ENCODE results near the gene NRP2.

The NRP2 gene

DNA sequence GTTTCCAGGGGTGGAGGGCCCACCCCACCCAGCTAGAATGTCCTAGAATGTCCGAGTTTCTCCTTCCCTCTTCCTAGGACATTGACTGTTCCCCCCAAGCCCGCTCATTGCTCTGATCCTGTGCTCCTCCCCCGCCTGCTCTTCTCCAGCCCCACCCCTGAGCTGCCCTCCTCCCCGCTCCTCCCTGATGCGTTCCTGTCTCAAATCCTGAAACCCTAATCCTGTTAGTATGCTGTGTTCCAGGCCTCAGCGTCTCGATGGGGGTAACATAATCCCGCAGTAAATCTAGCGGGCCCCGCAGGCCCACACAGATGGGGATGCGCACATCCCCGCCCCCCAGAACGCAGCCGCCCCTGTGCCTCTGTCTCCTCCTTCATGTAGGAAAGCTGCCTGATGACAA is 51.3 kb downstream of the NRP2 start:
- no peak for DNase-seq (ENCODE audit: low spot score)

GRCh38 chr2:205734436-205735037 is 52.2 kb downstream of the NRP2 start:
- peak; percentile 80 for DNase-seq (ENCODE audit: low spot score)

GRCh38 chr2:205738117-205738968 is 56.0 kb downstream of the NRP2 start:
- no peak for DNase-seq (ENCODE audit: low spot score)

GRCh38 chr2:205739620-205740019 is 57.3 kb downstream of the NRP2 start:
- DNase-seq (ENCODE audit: low spot score), result no peak

DNA sequence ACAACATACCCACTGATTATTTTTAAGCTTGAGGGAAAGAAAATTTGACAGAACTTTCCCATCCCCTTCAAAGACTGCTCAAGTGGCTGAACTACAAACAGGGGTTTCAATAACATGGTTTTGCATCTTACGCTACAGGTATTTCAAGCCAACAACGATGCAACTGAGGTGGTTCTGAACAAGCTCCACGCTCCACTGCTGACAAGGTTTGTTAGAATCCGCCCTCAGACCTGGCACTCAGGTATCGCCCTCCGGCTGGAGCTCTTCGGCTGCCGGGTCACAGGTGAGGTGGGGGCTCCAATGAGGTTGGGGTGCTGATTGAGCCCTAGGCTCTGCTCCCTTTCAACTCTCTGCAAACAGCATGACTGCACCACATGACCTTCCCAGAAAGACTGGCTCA is 58.1 kb downstream of the NRP2 start:
- DNase-seq (ENCODE audit: low spot score), result no peak

DNA sequence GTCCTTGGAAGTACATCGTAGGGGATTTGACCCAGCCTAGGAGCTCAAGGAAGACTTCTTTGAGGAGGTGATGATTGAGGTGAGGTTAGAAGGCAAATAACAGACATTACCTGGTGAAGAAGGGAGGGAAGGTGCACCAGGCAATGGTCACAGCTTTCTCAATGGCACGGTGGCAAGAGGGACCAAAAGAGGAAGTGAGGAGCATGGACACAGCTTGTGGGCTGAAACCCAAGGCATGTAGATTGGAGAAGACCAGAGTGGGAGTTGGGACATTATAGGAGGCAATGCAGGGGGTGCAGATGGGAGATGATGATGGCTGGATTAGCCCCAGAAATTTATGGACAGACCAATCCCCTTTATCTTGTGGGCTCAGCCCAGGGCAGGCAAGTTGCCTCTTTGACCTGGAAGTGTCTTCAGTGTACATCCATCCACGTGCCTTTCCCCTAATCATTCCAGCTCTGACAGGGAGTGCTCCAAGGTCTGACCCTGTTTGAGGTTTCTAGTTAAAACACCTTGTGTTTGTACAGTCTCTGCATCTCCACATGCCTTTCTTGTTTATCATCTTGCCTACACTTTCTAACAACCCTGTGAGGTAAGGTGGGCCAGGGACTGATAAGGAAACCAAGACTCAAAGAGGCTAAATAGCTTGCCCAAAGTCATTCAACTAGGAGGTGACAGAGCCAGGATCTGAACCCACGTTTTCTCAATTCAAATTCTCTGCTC is 59.1 kb downstream of the NRP2 start:
- no peak for DNase-seq (ENCODE audit: low spot score)

DNA sequence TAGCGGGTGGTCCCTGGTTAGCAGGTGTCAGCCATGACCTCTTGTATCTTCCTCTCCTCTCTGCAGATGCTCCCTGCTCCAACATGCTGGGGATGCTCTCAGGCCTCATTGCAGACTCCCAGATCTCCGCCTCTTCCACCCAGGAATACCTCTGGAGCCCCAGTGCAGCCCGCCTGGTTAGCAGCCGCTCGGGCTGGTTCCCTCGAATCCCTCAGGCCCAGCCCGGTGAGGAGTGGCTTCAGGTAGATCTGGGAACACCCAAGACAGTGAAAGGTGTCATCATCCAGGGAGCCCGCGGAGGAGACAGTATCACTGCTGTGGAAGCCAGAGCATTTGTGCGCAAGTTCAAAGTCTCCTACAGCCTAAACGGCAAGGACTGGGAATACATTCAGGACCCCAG is 60.8 kb downstream of the NRP2 start:
- DNase-seq (ENCODE audit: low spot score), result no peak

- no peak for DNase-seq (ENCODE audit: low spot score)
These were observed 61.8 kb downstream of the NRP2 start for GRCh38 chr2:205744074-205744591.

DNA sequence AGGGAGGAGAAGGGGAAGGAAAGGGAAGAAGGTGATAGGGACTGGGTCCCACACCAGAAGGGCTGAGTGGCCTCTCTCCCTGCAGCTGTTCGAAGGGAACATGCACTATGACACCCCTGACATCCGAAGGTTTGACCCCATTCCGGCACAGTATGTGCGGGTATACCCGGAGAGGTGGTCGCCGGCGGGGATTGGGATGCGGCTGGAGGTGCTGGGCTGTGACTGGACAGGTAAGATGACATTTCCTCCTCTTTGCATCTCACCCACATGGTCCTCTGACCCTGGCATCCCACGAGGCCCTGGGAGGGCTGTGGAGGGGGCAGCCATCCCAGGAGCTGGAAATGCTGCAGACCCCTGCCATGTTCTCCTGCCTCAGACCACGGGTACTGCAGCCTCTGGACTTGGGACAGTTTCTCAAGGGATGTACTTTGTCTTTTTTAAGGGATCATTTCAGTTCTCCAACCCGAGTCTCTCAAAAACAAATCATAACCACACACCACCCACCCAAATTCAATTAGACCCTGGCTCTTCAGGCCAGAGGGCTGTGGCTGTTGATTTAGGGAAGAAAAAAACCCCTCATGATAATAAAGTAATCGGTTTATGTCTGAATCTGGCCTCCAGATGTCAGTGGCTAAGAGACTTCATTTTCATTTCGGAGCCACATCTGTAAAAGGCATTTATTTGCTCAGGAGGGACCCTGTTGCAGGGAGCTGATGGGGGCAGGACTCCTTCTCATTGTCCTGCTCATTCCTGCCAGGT is 63.5 kb downstream of the NRP2 start:
- no peak for DNase-seq (ENCODE audit: low spot score)

DNA sequence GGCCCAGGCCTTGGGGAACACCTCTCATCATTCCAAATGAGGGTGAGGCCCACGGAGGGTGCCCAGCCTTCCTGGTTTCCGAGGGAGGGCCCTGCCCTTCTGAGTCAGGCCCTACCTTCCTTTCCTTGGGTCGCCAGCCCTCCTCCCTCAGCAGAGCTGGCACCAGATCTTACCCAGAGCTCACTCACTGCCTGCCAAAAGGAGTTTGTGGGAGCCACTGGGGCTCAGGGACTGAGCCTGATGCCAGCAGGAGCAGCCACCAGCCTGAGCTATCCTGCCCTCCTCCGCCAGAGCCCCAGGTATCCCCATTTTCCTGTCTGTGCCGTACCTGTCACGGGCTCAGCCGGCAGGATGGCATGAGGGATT is 64.1 kb downstream of the NRP2 start:
- DNase-seq (ENCODE audit: low spot score), result no peak

DNA sequence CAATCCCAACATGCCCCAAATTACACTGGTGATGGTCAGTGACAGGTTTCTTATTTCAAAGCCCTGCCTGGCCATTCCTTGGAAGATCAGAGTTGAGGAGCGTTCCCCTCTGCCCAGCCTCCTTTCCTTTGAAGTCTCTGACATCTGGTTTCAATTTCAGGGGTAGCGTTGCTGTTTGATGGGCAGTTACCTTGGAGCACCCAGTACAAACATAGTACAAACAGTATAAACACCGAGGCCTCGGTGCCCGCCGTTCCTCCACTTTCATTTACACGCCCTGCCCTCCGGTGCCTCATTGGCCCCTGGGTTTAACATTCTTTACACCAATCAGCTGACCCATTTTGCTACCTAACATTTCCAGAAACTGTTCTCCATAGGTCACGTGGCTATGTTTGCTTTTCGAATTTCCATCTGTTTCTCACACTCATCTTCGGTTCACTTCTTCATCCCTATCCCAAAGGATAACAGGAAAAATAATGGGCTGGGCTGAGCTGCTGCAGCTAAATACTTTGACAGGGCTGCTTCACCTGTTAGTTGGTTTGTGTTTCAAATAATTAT is 65.6 kb downstream of the NRP2 start:
- DNase-seq (ENCODE audit: low spot score), result no peak

- no peak for DNase-seq (ENCODE audit: low spot score)
These were observed 66.3 kb downstream of the NRP2 start for GRCh38 chr2:205748639-205749038.

GRCh38 chr2:205749078-205749477 is 66.8 kb downstream of the NRP2 start:
- DNase-seq (ENCODE audit: low spot score), result no peak

- DNase-seq (ENCODE audit: low spot score), result no peak
These were observed 68.5 kb downstream of the NRP2 start for GRCh38 chr2:205750797-205751196.

DNA sequence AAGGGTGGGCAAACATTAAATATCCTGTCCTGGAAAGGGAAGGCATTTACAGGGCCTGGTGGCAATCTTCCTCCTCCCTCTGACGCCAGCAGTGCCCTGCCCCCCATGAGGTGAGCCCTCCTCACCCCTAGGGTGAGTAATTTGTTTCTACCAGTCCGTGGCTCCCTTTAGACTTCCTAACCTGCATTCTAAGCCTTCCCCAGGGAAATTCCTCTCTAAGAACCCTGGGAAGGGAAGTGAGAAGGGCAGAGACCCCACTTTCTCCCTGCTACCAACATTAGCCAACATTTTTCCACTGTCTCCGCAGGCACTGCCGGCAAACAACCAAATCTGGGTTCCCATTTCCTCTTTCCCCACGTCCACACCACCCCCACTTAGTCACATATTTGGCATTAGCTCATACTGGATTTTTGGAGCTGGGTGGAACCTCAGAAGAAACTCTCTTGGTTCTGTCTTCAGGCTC is 69.3 kb downstream of the NRP2 start:
- DNase-seq (ENCODE audit: low spot score), result no peak

GRCh38 chr2:205752296-205752820 is 70.1 kb downstream of the NRP2 start:
- no peak for DNase-seq (ENCODE audit: low spot score)

- no peak for DNase-seq (ENCODE audit: low spot score)
These were observed 70.6 kb downstream of the NRP2 start for GRCh38 chr2:205752924-205753323.

- DNase-seq (ENCODE audit: low spot score), result no peak
These were observed 72.1 kb downstream of the NRP2 start for GRCh38 chr2:205754285-205754923.

- DNase-seq (ENCODE audit: low spot score), result peak; percentile 83
These were observed 72.6 kb downstream of the NRP2 start for GRCh38 chr2:205754924-205755321.

DNA sequence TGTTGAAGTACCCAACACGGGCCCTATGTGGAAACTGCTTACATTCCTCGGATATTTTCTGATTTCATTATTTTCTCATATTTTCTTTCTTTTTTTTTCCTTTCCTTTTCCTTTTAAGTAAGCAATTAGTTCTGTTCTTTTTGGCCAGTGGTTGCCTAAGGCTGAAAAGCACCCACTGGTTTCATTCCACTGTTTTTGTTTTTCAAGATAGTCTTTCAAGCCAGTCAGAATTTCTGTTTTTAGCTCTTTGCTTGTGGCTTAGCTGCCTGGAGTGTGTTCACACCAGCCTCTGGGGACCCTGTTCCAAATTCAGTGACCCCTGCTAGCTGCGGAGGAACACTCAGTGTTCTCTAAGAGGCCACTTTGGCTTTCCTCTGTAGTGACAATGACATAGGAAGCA is 73.6 kb downstream of the NRP2 start:
- DNase-seq (ENCODE audit: low spot score), result peak; percentile 38

GRCh38 chr2:205757271-205757670 is 75.0 kb downstream of the NRP2 start:
- DNase-seq (ENCODE audit: low spot score), result no peak

Data from AG20443 (cell line).